Spleen (tissue), 11 donors: Measurements from ENCODE around the gene CHRNG. TPM values are rescaled to one million over a fixed set of nuclear protein-coding genes. Genes with fewer than 3 reads are reported as not detected.

ENCODE experiments used
- DNase-seq: peaks from one replicate; pipeline ENCODE4 v3.0.0-alpha.2; 2020
- H3K27ac ChIP-seq, 8 donors: fragments of 200-600 bp; sonication (generic) in 7 of 8; 1 replicate in 4 of 8; 2 replicates in 4 of 8; pipeline versions ENCODE4 v1.5.0 to v1.8.0; 2016 to 2021; ENCODE audit warnings: inconsistent platforms in 4 of 8, mild to moderate bottlenecking in 4 of 8, moderate library complexity in 1 of 8
- H3K27me3 ChIP-seq, 7 donors: fragments of 200-600 bp; sonication (generic) in 6 of 7; replicated peaks in 1 of 7; 1 replicate in 4 of 7; 2 replicates in 3 of 7; pipeline versions ENCODE4 v1.5.0 to v1.8.0; 2016 to 2021; ENCODE audit warnings: inconsistent platforms in 3 of 7, mild to moderate bottlenecking in 1 of 7
- H3K36me3 ChIP-seq, 6 donors: fragments of 200-600 bp; sonication (generic) in 5 of 6; 1 replicate in 4 of 6; 2 replicates in 2 of 6; pipeline versions ENCODE4 v1.5.0 to v1.8.0; 2016 to 2021; ENCODE audit warnings: inconsistent platforms in 2 of 6
- H3K4me1 ChIP-seq, 6 donors: fragments of 200-600 bp; sonication (generic) in 5 of 6; 1 replicate in 3 of 6; 2 replicates in 3 of 6; pipeline versions ENCODE4 v1.5.0 to v1.8.0; 2016 to 2021; ENCODE audit warnings: inconsistent platforms in 3 of 6
- H3K4me3 ChIP-seq, 8 donors: fragments of 200-600 bp; sonication (generic) in 7 of 8; 1 replicate in 4 of 8; 2 replicates in 4 of 8; pipeline versions ENCODE4 v1.5.0 to v1.8.0; 2016 to 2021; ENCODE audit warnings: inconsistent platforms in 4 of 8, mild to moderate bottlenecking in 4 of 8, moderate library complexity in 2 of 8
- H3K9me3 ChIP-seq, 8 donors: fragments of 200-600 bp; sonication (generic) in 7 of 8; 1 replicate in 4 of 8; 2 replicates in 4 of 8; pipeline versions ENCODE4 v1.5.0 to v1.8.0; 2016 to 2021; ENCODE audit warnings: inconsistent platforms in 4 of 8
- POLR2A ChIP-seq, 3 donors: fragments of 450-650 bp; IDR thresholded peaks; one replicate each; pipeline ENCODE4 v1.5.1; 2017; ENCODE audit warnings: antibody characterized with exemption in 3 of 3, mild to moderate bottlenecking in 1 of 3
- POLR2AphosphoS5 ChIP-seq, 3 donors: sonication (generic); formaldehyde crosslinking; IDR thresholded peaks; one replicate each; pipeline ENCODE4 v1.5.1; 2017; ENCODE audit warnings: antibody characterized with exemption in 3 of 3
- WGBS, 5 donors: extraction: QIAGEN DNeasy Blood & Tissue Kit in 3 of 5; methylation state at CpG; one replicate each; pipeline versions ENCODE4 v1.1.5 to v1.1.7; 2013 to 2018; 5-methylcytosine and 5-hydroxymethylcytosine counted together
- intact Hi-C: fragments of 100-400 bp; cut with DNase I; formaldehyde crosslinking; loops from one replicate; pipeline ENCODE4 v1.15.0; 2023; ENCODE audit warnings: low total_unique reads
- polyA plus RNA-seq, 3 donors: library from polyadenylated mRNA; stranded (reverse); fragments of 200-250 nt; gene quantifications; one replicate each; pipeline ENCODE4 v1.2.1, GENCODE V29; 2013
- total RNA-seq, 7 donors: library from RNA; depleted of rRNA in 3 of 7; stranded (reverse); fragments of >200 nt in 3 of 7; fragmentation: NEBNext Ultra II Directional in 4 of 7; extraction: Animal tissue kit (Norgen Biotek cat#: 25700) in 4 of 7; gene quantifications; one replicate each; pipeline versions ENCODE4 v1.1.0 to v1.2.1, GENCODE V29; 2016 to 2021
- TF ChIP-seq, protein P1 (sequence below), 11 experiments: fragments of 200-600 bp in 7 of 11; fragments of 450-650 bp in 4 of 11; sonication (generic) in 4 of 11; IDR thresholded peaks in 8 of 11; conservative IDR thresholded peaks in 3 of 11; 1 replicate in 7 of 11; 2 replicates in 4 of 11; pipeline versions ENCODE4 v1.4.0 to v1.8.0; 2016 to 2021; ENCODE audit warnings: antibody characterized with exemption in 11 of 11, inconsistent platforms in 4 of 11, mild to moderate bottlenecking in 1 of 11
- donor health status: healthy with polysubstance abuse.
- donor health status: DM: no; HTN: no; CAD: no; lungs with moderate emphysema.
- donor health status: DM: no; HTN: no; CAD: no.
- donor health status: Bipolar disorder and iron deficiency.
- donor health status: healthy.
- donor health status: DM: no; HTN: no; CAD: no.
- donor health status: DM: yes; HTN: yes; CAD: no.

The CHRNG gene
- total and polyA plus RNA-seq, 10 donors = 0.06 TPM; not detected in 9

DNA sequence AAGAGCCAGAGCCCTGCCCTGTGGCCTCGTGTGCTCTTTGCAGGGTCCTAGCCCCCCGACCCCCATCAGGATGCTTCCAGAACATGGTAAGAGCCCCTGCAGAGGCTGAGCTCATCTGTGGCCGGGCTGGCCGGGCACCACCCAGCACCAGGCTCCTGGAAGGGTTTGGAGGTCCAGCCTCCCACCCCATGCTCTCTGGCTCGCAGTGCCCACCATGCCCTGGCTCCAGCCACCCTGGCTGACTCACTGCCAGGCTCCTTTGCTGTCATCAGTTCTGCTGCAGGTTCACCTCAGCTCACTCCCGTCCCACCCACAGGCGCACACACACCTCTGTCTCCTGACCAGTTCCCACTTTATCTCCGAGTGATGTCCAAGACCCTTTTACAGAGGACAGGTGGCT, 48.5 kb downstream of the CHRNG start:
- whole genome bisulfite sequencing, 5 donors = 70 to 97% (median 89%) methylated on average over 6 to 8 of the region's 8 CpGs
- intact Hi-C loops = no loop called here

DNA sequence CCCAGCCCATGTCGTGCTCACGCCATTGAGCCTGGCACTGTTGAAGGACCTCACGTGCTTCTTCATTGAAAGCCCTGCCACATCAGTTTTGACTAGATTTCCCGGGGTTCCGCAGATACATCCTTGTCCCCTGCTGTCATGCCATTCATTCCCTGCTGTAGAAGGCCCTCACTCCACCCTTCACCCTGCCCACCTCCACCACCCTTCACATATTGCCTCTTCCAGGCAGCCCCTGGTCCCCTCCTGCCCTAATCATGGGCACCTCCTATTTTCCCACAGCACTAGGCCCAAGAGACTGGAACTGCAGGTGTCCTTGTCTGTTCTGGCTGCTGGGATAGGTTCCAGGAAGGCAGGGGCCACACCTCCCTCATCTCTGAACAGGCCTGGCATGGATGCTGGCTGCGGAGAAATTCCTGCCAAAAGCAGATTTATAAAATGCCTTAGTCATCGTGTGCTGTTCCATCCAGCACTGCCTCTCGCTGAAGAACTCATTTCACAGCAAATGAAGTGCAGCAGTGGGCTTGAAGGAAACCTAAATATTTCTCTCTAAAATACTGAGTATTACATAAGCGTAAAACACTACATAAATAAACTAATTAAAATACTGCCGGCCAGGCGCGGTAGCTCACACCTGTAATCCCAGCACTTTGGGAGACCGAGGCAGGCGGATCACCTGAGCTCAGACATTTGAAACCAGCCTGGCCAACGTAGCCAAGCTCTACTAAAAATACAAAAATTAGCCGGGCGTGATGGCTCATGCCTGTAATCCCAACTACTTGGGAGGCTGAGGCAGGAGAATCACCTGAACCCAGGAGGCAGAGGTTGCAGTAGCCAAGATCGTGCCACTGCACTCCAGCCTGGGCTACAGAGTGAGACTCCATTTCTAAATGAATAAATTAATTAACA, 49.4 kb downstream of the CHRNG start:
- DNase-seq = no peak
- Histone ChIP-seq H3K27me3 (no peaks in the 10 kb centered on the region), H3K4me1 (no peaks in the 10 kb centered on the region), H3K9me3 (peaks cover 0 to 3% (median 0%) of the 10 kb centered on the region in 8 donors), H3K36me3 (peaks cover 0 to 11% (median 4%) of the 10 kb centered on the region in 6 donors), H3K4me3 (no peak overlapping the region), H3K27ac (no peak overlapping the region)
- TF ChIP-seq POLR2A (IDR thresholded peaks at IDR 0.05) (no peak), POLR2AphosphoS5 (IDR thresholded peaks at IDR 0.05) (no peak)
- TF ChIP-seq, protein P1, sequence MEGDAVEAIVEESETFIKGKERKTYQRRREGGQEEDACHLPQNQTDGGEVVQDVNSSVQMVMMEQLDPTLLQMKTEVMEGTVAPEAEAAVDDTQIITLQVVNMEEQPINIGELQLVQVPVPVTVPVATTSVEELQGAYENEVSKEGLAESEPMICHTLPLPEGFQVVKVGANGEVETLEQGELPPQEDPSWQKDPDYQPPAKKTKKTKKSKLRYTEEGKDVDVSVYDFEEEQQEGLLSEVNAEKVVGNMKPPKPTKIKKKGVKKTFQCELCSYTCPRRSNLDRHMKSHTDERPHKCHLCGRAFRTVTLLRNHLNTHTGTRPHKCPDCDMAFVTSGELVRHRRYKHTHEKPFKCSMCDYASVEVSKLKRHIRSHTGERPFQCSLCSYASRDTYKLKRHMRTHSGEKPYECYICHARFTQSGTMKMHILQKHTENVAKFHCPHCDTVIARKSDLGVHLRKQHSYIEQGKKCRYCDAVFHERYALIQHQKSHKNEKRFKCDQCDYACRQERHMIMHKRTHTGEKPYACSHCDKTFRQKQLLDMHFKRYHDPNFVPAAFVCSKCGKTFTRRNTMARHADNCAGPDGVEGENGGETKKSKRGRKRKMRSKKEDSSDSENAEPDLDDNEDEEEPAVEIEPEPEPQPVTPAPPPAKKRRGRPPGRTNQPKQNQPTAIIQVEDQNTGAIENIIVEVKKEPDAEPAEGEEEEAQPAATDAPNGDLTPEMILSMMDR (IDR thresholded peaks at IDR 0.05 in 8 of 11, conservative IDR thresholded peaks at IDR 0.05 in 3 of 11) = no peak
- 85 to 92% (median 89%) methylated on average over 18 of the region's 18 CpGs for WGBS, 5 donors
- intact Hi-C loops = no loop called here

More for the DNA sequence above, 48.5 kb downstream of the CHRNG start:
- H3K36me3 ChIP-seq = peaks cover 0 to 20% (median 7%) of the 10 kb centered on the region in 6 donors
- H3K4me1 ChIP-seq = no peaks in the 10 kb centered on the region
- no peak for DNase-seq
- no peaks in the 10 kb centered on the region for H3K27me3 ChIP-seq
- H3K9me3 ChIP-seq = peaks cover 0 to 5% (median 0%) of the 10 kb centered on the region in 8 donors
- TF ChIP-seq, protein P1 (IDR thresholded peaks at IDR 0.05 in 8 of 11, conservative IDR thresholded peaks at IDR 0.05 in 3 of 11) = no peak
- TF ChIP-seq POLR2A (IDR thresholded peaks at IDR 0.05) = no peak
- no peak for TF ChIP-seq POLR2AphosphoS5 (IDR thresholded peaks at IDR 0.05)
- no peak overlapping the region for H3K27ac ChIP-seq
- no peak overlapping the region for H3K4me3 ChIP-seq

DNA sequence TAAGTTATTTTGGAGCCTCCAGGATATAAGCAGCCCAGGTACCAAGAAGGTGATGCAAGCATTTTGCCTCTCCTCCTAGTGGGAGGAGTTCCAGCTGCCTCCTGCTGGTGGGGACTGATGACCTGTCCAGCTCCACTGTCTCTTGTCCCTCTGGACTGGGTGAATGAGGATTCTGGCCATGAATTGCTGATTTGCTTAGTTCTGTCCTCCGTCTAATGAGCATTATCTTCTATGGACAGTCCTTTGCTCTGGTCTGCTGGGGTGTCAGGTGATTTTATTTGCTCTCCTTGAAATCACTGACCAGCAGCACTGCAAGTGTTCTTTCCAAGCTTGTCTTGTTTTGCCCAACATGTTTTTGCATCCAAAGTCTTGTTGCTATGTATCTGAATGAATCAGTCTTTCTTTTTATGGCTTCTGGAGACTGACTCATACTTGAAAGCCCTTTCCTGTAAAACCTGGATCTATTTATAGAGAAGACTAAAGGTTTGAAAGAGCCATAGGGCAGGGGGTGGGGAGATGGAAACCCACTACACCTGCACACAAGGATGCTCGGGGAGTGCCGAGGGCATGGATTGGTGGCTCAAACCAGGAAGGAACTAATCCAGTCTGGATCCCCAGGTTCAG, 53.4 kb downstream of the CHRNG start:
- intact Hi-C loops = no loop called here
- H3K4me3 ChIP-seq = no peak overlapping the region
- no peak overlapping the region for H3K27ac ChIP-seq
- no peaks in the 10 kb centered on the region for H3K4me1 ChIP-seq
- DNase-seq = no peak
- H3K27me3 ChIP-seq = no peaks in the 10 kb centered on the region
- H3K36me3 ChIP-seq = no peaks in the 10 kb centered on the region
- 88 to 95% (median 91%) methylated on average over 3 of the region's 3 CpGs for WGBS, 5 donors
- peaks cover 0 to 3% (median 0%) of the 10 kb centered on the region in 8 donors for H3K9me3 ChIP-seq
- TF ChIP-seq POLR2A (IDR thresholded peaks at IDR 0.05) (no peak), POLR2AphosphoS5 (IDR thresholded peaks at IDR 0.05) (no peak)
- TF ChIP-seq, protein P1 (IDR thresholded peaks at IDR 0.05 in 8 of 11, conservative IDR thresholded peaks at IDR 0.05 in 3 of 11) = no peak

DNA sequence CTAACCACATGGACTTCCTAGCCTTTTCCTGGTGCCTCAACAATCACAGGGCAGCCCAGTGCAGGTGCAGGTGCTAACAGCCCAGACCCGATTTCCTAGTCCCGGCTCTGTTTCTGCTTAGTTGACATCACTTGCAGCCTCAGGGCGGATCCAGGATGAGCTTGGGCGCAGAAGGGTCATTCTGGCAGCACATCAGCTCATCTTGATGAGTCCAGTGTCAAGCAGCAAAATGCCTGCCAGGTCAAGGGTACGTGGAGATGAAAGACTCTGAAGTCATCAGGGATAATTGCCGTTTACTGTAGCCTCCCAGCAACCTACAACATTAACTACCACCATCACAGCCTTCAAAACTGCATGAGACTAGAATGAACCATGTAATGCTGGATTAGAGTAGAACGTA, 54.5 kb downstream of the CHRNG start:
- H3K4me1 ChIP-seq = no peaks in the 10 kb centered on the region
- no peaks in the 10 kb centered on the region for H3K36me3 ChIP-seq
- H3K9me3 ChIP-seq = peaks cover 0 to 3% (median 0%) of the 10 kb centered on the region in 8 donors
- 75 to 87% (median 79%) methylated on average over 6 to 7 of the region's 7 CpGs for WGBS, 5 donors
- H3K4me3 ChIP-seq = no peak overlapping the region
- intact Hi-C loops = no loop called here
- DNase-seq = no peak
- H3K27me3 ChIP-seq = no peaks in the 10 kb centered on the region
- TF ChIP-seq POLR2AphosphoS5 (IDR thresholded peaks at IDR 0.05) = no peak
- TF ChIP-seq, protein P1 (IDR thresholded peaks at IDR 0.05 in 8 of 11, conservative IDR thresholded peaks at IDR 0.05 in 3 of 11) = no peak
- no peak for TF ChIP-seq POLR2A (IDR thresholded peaks at IDR 0.05)
- no peak overlapping the region for H3K27ac ChIP-seq
